ENCODE results near the gene FARS2. TPM values are rescaled to one million over a fixed set of nuclear protein-coding genes. Genes with fewer than 3 reads are reported as not detected.

Gene FARS2
- total RNA-seq, 3 donors from 2014 or later = 12.0 to 29.6 (median 24.3) TPM

DNA sequence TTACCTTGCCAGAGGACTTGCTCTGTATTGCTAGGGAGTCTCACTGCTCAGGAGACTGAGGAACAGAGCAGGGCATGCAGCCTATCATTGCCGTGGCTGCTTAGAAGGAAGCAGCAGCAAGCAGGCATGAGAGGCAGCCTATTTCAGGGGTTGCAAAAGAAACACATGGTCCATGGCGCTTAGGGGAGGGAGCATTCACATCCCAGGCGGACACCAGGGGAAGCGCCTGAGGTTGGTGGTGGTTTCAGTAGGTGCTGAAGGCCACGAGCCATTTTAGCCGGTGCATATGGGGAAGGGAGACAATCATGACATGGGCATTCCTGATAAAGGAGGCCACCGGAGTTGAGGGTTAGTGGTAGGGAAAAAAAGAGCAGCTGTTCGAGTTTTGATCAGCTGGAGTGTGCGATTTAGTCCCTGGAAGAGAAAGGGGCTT, 20.9 kb downstream of the FARS2 start:
- H3K4me1 ChIP-seq = no peaks in the 10 kb centered on the region
- no peaks in the 10 kb centered on the region for H3K9me3 ChIP-seq
- H3K4me3 ChIP-seq = no peak overlapping the region
- DNase-seq (ENCODE audit: low spot score in 2 of 2) = no peak
- intact Hi-C loops (cut with DNase I; ENCODE audit: low total_unique reads) = no loop called here
- TF ChIP-seq, protein P1, sequence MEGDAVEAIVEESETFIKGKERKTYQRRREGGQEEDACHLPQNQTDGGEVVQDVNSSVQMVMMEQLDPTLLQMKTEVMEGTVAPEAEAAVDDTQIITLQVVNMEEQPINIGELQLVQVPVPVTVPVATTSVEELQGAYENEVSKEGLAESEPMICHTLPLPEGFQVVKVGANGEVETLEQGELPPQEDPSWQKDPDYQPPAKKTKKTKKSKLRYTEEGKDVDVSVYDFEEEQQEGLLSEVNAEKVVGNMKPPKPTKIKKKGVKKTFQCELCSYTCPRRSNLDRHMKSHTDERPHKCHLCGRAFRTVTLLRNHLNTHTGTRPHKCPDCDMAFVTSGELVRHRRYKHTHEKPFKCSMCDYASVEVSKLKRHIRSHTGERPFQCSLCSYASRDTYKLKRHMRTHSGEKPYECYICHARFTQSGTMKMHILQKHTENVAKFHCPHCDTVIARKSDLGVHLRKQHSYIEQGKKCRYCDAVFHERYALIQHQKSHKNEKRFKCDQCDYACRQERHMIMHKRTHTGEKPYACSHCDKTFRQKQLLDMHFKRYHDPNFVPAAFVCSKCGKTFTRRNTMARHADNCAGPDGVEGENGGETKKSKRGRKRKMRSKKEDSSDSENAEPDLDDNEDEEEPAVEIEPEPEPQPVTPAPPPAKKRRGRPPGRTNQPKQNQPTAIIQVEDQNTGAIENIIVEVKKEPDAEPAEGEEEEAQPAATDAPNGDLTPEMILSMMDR (IDR thresholded peaks at IDR 0.05) = no peak
- H3K27me3 ChIP-seq = no peaks in the 10 kb centered on the region
- no peaks in the 10 kb centered on the region for H3K36me3 ChIP-seq
- H3K27ac ChIP-seq = no peak overlapping the region

DNA sequence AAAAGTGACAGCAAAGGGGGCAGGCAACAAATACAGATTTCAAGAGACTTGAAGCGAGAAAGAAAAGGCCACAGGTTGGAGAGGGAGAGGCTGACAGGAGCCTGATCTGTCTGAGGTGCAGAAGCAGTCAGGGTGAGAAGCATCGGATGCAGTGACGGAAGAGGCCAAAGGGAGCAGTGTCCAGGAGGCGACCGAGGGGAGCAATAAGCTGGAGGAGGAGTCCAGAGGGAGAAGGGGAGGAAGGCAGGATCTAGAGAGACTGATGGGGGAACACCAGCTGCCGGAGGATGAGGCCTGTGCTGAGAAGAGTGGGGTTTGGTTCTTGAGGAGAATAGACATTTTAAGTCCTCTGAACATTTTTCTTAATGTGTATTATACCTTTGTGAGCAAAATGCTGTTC, 23.8 kb downstream of the FARS2 start:
- TF ChIP-seq POLR2AphosphoS5 (IDR thresholded peaks at IDR 0.05) (no peak), POLR2A (IDR thresholded peaks at IDR 0.05) (no peak)
- TF ChIP-seq, protein P1 (IDR thresholded peaks at IDR 0.05) = no peak
- no peak overlapping the region for H3K27ac ChIP-seq
- no peaks in the 10 kb centered on the region for H3K27me3 ChIP-seq
- H3K4me3 ChIP-seq = no peak overlapping the region
- intact Hi-C loops (cut with DNase I; ENCODE audit: low total_unique reads) = no loop called here
- no peak for DNase-seq (ENCODE audit: low spot score in 2 of 2)
- H3K4me1 ChIP-seq = no peaks in the 10 kb centered on the region
- no peaks in the 10 kb centered on the region for H3K36me3 ChIP-seq
- no peaks in the 10 kb centered on the region for H3K9me3 ChIP-seq

DNA sequence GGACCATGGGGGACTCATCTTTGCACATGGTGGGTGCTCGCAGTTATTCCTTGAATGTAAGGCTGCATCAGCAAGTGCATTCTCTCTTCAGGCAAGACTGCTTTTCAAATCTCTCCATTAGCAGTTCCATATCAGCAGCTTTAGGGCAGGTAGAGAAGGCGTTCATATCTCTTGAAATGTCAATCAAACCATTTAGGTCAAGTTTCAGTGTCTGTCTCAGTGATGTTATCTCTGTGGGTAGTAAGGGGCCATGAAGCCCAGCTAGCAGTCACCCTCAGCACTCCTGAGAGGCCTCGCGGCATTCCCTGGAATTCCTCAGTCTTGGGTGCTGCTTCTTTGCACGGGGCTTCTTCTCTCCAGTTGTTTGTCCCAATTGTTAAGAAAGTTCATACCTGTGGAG, 24.2 kb downstream of the FARS2 start:
- no peak for DNase-seq (ENCODE audit: low spot score in 2 of 2)
- Histone ChIP-seq H3K4me3 (no peak overlapping the region), H3K9me3 (no peaks in the 10 kb centered on the region), H3K27ac (no peak overlapping the region), H3K4me1 (no peaks in the 10 kb centered on the region), H3K36me3 (no peaks in the 10 kb centered on the region), H3K27me3 (no peaks in the 10 kb centered on the region)
- intact Hi-C loops (cut with DNase I; ENCODE audit: low total_unique reads) = no loop called here
- no peak for TF ChIP-seq POLR2AphosphoS5 (IDR thresholded peaks at IDR 0.05)
- no peak for TF ChIP-seq POLR2A (IDR thresholded peaks at IDR 0.05)
- TF ChIP-seq, protein P1 (IDR thresholded peaks at IDR 0.05) = no peak

DNA sequence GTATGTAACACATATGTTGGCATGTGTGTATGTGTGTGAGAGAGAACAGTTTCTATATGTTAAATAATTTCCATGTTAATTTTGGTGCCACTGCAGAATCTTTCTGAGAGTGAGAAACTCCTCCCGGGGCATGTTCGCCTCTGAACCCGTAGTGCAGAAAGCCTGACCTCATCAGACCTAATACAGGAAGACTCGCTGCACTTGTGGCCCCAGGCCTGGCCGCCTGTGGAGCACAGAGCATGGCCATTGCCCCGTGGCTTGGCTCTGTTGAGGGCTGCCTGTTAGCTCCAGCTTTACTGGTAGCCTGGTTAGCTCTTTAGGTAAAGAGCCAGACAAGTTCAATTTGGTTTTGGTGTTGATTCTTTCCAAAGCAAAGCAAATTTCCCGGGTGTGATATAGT, 25.5 kb downstream of the FARS2 start:
- intact Hi-C loops (cut with DNase I; ENCODE audit: low total_unique reads) = loop anchor here (2.0 kb wide), 1 partner anchor 54 kb away; no protein-coding TSS in a partner anchor
- no peaks in the 10 kb centered on the region for H3K4me1 ChIP-seq
- H3K27me3 ChIP-seq = no peaks in the 10 kb centered on the region
- no peak overlapping the region for H3K4me3 ChIP-seq
- peak overlapping the region; percentile 60 to 84 for H3K27ac ChIP-seq
- no peak for DNase-seq (ENCODE audit: low spot score in 2 of 2)
- TF ChIP-seq, protein P1 (IDR thresholded peaks at IDR 0.05) = no peak
- no peak for TF ChIP-seq POLR2AphosphoS5 (IDR thresholded peaks at IDR 0.05)
- TF ChIP-seq POLR2A (IDR thresholded peaks at IDR 0.05) = no peak
- H3K9me3 ChIP-seq = no peaks in the 10 kb centered on the region
- no peaks in the 10 kb centered on the region for H3K36me3 ChIP-seq

DNA sequence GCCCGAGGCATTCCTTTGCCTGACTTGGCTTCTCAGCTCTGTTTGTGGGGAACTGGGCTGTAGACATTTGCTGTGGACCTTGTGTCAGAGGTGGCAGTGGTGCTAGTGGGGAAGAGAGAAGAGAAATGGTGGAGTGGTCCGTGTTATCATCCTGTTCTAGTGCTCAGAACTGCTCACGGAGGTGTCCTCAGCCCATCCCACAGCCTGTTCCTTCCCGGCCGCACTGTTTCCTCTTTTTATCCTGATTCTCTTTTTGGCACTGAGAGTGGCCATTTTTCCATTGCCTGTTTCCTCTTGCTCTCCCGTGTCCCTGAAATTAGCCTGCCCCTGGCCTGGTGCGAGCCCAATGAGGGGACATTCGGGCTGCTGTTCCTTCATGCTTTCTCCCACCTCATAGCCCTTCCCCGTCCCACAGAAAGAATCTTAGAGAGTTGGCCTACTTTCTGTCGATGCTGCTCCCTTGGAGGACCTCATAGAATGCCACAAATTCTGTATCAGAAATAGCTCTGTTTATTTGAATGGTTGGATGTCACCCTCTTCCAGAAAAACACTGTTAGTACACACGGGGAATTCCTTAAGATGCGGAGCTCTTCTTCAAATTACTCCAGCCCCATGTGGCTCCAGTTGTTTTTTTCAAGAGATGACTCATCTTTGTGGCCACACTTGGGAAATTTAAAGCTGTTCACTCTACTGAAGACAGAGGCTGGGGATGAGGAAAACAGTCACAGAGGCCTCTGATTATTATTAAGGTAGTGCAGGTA, 26.1 kb downstream of the FARS2 start:
- TF ChIP-seq, protein P1 (IDR thresholded peaks at IDR 0.05) = no peak
- TF ChIP-seq POLR2AphosphoS5 (IDR thresholded peaks at IDR 0.05) = no peak
- TF ChIP-seq POLR2A (IDR thresholded peaks at IDR 0.05) = no peak
- Histone ChIP-seq H3K36me3 (no peaks in the 10 kb centered on the region), H3K4me1 (no peaks in the 10 kb centered on the region), H3K9me3 (no peaks in the 10 kb centered on the region), H3K4me3 (peak overlapping the region in 2 of 3 donors; percentile 9 to 39), H3K27ac (peak overlapping the region; percentile 60 to 84), H3K27me3 (no peaks in the 10 kb centered on the region)
- no peak for DNase-seq (ENCODE audit: low spot score in 2 of 2)
- intact Hi-C loops (cut with DNase I; ENCODE audit: low total_unique reads) = loop anchor here (2.0 kb wide), 1 partner anchor 53 kb away; no protein-coding TSS in a partner anchor
